Prostate gland (tissue), 2 donors: ENCODE measurements around the gene BRINP1. TPM values are rescaled to one million over a fixed set of nuclear protein-coding genes. Genes with fewer than 3 reads are reported as not detected.

Experiments
- DNase-seq: peaks from one replicate; pipeline ENCODE4 v3.0.0-alpha.2; 2019; ENCODE audit warnings: low spot score
- H3K27ac ChIP-seq, 2 donors: fragments of 200-600 bp; sonication (generic); 2 replicates each; pipeline ENCODE4 v1.5.1; 2017 to 2019
- H3K27me3 ChIP-seq: fragments of 200-600 bp; sonication (generic); replicated peaks from 2 replicates; pipeline ENCODE4 v1.5.1; 2019; ENCODE audit not compliant: insufficient read depth
- H3K36me3 ChIP-seq, 2 donors: fragments of 200-600 bp; sonication (generic); 1 replicate in 1 of 2; 2 replicates in 1 of 2; pipeline versions ENCODE4 v1.5.1 to v1.8.1; 2017 to 2019
- H3K4me1 ChIP-seq: fragments of 200-600 bp; sonication (generic); replicated peaks from 2 replicates; pipeline ENCODE4 v1.5.1; 2019
- H3K4me3 ChIP-seq, 2 donors: fragments of 200-600 bp; sonication (generic); 2 replicates each; pipeline ENCODE4 v1.5.1; 2017 to 2019
- H3K9me3 ChIP-seq: fragments of 200-600 bp; sonication (generic); 2 replicates; pipeline ENCODE4 v1.5.1; 2017
- CTCF ChIP-seq, 4 experiments: fragments of 200-600 bp in 2 of 4; fragments of 450-650 bp in 2 of 4; sonication (generic) in 2 of 4; IDR thresholded peaks; 1 replicate in 3 of 4; 2 replicates in 1 of 4; pipeline ENCODE4 v1.5.1; 2016 to 2019; ENCODE audit warnings: antibody characterized with exemption in 4 of 4, mild to moderate bottlenecking in 2 of 4, moderate library complexity in 2 of 4
- POLR2A ChIP-seq: fragments of 450-650 bp; IDR thresholded peaks from one replicate; pipeline ENCODE4 v1.6.1; 2016; ENCODE audit warnings: antibody characterized with exemption, mild to moderate bottlenecking
- POLR2AphosphoS5 ChIP-seq: sonication (generic); formaldehyde crosslinking; IDR thresholded peaks from one replicate; pipeline ENCODE4 v1.6.1; 2017; ENCODE audit warnings: antibody characterized with exemption
- WGBS: methylation state at CpG from one replicate; pipeline ENCODE4 v1.1.5; 2018; 5-methylcytosine and 5-hydroxymethylcytosine counted together
- intact Hi-C: fragments of 100-400 bp; cut with DNase I; formaldehyde crosslinking; loops from one replicate; pipeline ENCODE4 v1.14.2; 2022
- total RNA-seq, 2 donors: library from RNA; depleted of rRNA; stranded (reverse); fragments of >200 nt; gene quantifications; one replicate each; pipeline ENCODE4 v1.1.0, GENCODE V29; 2016

Gene BRINP1
- total RNA-seq, 2 donors from 2014 or later: 0.96 to 8.8 TPM

- intact Hi-C loops: no loop called here
- TF ChIP-seq POLR2A (no peak), POLR2AphosphoS5 (no peak), CTCF (IDR thresholded peaks at IDR 0.05) (no peak)
- Histone ChIP-seq H3K9me3 (no peaks in the 10 kb centered on the region), H3K4me3 (no peak overlapping the region), H3K36me3 (no peaks in the 10 kb centered on the region), H3K27me3 (no peaks in the 10 kb centered on the region), H3K27ac (no peak overlapping the region), H3K4me1 (no peaks in the 10 kb centered on the region)
- 39% methylated on average over 5 of the region's 5 CpGs for WGBS
- no peak for DNase-seq
These were observed 95.8 kb downstream of the BRINP1 start for GRCh38 chr9:119273325-119273904.

DNA sequence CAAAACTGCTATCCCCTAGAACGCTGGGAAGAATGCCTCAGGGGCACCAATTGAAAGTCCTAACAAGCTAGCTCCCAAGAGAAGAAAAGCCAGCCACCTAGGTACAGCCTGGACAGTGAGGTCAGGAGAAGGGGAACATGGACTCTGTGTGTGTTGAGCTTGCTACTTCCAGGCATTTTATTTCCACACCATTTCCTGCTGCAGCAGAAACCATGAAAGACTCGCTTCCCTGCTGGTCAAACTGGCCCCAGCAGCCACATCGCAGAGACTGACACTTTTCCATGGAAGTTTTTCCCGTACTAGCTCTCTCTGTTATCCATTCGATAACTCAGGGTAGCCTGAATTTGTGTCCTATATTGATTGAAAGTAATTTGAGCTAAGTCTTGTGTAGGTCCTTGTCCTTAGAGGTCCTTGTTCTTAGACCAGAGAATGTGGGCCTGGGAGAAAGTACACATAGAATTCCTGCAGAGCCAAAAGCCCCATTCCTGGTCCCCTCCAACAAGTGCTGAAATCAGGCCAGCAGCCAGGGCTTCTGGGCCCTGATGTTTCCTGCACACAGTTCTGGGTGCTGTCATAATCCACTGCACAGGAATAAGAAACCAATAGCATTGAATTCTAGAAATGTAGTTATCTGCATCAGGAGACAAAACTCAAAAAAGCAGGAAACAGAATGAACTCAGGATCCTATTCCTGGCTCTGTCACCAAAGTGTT is 96.6 kb downstream of the BRINP1 start:
- H3K4me3 ChIP-seq: no peak overlapping the region
- no peak for DNase-seq
- H3K36me3 ChIP-seq: no peaks in the 10 kb centered on the region
- H3K9me3 ChIP-seq: no peaks in the 10 kb centered on the region
- intact Hi-C loops: no loop called here
- 56% methylated on average over 5 of the region's 5 CpGs for WGBS
- no peak for TF ChIP-seq CTCF (IDR thresholded peaks at IDR 0.05)
- no peak for TF ChIP-seq POLR2AphosphoS5
- TF ChIP-seq POLR2A: no peak
- H3K27me3 ChIP-seq: no peaks in the 10 kb centered on the region
- H3K27ac ChIP-seq: no peak overlapping the region
- H3K4me1 ChIP-seq: no peaks in the 10 kb centered on the region

GRCh38 chr9:119268985-119269384 is 100.2 kb downstream of the BRINP1 start:
- WGBS: 20% methylated on average over 3 of the region's 3 CpGs

GRCh38 chr9:119264165-119264564 is 105.1 kb downstream of the BRINP1 start:
- DNase-seq: no peak
- 89% methylated on average over 3 of the region's 3 CpGs for WGBS
- Histone ChIP-seq H3K27me3 (peaks cover 3% of the 10 kb centered on the region), H3K36me3 (no peaks in the 10 kb centered on the region), H3K4me3 (no peak overlapping the region), H3K27ac (no peak overlapping the region), H3K4me1 (no peaks in the 10 kb centered on the region), H3K9me3 (no peaks in the 10 kb centered on the region)
- intact Hi-C loops: no loop called here
- TF ChIP-seq CTCF (IDR thresholded peaks at IDR 0.05): no peak
- no peak for TF ChIP-seq POLR2A
- no peak for TF ChIP-seq POLR2AphosphoS5

More at GRCh38 chr9:119268985-119269384, 100.2 kb downstream of the BRINP1 start:
- Histone ChIP-seq H3K9me3 (no peaks in the 10 kb centered on the region), H3K4me3 (no peak overlapping the region), H3K4me1 (no peaks in the 10 kb centered on the region), H3K36me3 (no peaks in the 10 kb centered on the region), H3K27me3 (peaks cover 3% of the 10 kb centered on the region), H3K27ac (no peak overlapping the region)
- no peak for TF ChIP-seq POLR2AphosphoS5
- intact Hi-C loops: no loop called here
- no peak for DNase-seq

- no peaks in the 10 kb centered on the region for H3K9me3 ChIP-seq
- H3K4me3 ChIP-seq: no peak overlapping the region
- H3K4me1 ChIP-seq: no peaks in the 10 kb centered on the region
- DNase-seq: no peak
- no peaks in the 10 kb centered on the region for H3K36me3 ChIP-seq
- intact Hi-C loops: no loop called here
- no peak overlapping the region for H3K27ac ChIP-seq
- H3K27me3 ChIP-seq: no peaks in the 10 kb centered on the region
- TF ChIP-seq CTCF (IDR thresholded peaks at IDR 0.05) (no peak), POLR2A (no peak), POLR2AphosphoS5 (no peak)
- WGBS: 60% methylated on average over 4 of the region's 4 CpGs
These were observed 111.6 kb downstream of the BRINP1 start for GRCh38 chr9:119257592-119257991.
